HG03457 (cell line): ENCODE results near the gene ZNF692.
A peak's percentile ranks its signal among the peaks of the same experiment; 100 is the strongest.
"Not testable (repeated sequence)": the region's sequence is repeated elsewhere in the genome, so short reads cannot be mapped to it uniquely, and the experiment has no call there.

ENCODE experiments used
- ATAC-seq: cut with Tn5 transposase; IDR thresholded peaks from one replicate; pipeline ENCODE4 v1.9.1; 2021; ENCODE audit warnings: moderate number of reproducible peaks; ENCODE audit not compliant: unreplicated experiment

The ZNF692 gene

DNA sequence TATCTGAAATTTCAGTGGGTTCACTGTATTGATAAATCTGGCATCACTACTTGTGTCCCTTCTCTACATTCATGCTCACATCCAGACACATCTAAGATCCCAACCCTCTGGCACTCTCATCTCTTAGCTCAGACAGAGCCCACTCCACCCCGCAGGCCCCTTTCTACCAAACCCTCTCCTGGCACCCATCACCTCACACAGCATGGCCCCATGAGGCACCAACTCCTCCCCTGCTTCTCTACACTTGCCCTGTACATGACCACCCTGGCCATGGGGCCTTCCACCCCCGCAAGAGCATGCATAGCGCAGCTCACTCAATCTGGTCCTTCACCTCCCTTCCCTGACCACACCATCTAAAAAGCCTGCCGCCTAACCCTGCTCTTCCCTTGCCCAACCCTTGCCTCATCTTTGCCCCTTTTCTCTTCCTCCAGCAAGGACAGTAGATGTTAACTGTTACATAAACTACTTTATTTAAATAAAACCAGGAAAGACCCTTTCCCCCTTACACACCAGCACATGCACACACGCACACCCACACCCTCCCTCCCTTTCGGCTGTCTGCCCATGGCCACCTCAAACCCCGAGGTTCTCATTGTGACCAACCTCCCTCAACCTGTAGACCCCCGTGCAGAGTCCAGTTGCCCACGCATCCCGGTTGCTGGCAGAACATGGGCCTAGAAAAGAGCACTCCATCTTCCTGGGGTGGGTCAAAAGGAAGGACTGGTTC is 48.7 kb downstream of the ZNF692 start:
- no peak for ATAC-seq

DNA sequence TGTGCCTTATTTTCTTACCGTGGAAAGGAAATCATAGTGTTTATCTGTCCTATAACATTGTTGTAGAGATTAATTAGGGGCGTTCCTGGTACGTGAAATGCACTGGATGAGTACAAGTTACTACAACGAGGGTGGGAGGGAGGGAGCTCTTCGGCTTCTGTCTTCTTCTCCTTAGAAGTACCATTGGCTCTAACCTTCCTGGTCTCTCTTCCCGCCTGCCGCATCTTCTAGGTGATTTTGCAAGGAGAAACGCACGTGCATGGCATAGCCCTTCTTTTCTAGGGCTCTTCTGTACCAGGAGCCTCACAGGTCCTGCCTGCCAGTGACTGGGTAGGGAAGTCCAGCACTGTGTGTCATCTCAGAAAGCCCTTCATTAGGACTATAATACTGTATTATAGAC is 50.0 kb downstream of the ZNF692 start:
- ATAC-seq: no peak

DNA sequence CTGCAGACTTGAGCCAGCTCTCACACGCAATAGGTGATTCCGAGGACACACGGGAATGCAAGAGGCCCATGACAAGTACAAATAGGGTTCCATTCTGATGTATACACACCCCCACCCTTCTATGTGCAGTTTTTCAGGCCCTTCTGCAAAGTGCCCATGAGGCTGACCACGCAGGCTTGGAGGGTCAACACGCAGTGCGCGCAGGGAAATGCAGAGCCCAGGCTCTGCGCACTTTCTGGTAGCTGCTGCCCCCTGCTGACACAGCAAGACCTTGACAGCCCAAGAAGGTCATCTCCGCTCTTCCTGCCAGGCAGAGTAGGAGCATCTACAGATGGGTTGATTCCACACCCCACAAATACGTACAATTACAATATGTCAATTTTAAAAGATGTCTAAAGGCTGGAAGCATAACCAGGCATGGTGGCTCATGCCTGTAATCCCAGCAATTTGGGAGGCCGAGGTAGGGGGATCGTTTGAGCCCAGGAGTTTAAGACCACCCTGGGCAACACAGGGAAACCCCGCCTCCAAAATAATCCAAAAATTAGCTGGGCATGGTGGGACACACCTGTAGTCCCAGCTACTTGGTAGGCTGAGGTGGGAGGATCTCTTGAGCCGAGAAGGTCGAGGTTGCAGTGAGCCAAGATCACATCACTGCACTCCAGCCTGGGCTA is 51.7 kb downstream of the ZNF692 start:
- ATAC-seq: peak; percentile 59

DNA sequence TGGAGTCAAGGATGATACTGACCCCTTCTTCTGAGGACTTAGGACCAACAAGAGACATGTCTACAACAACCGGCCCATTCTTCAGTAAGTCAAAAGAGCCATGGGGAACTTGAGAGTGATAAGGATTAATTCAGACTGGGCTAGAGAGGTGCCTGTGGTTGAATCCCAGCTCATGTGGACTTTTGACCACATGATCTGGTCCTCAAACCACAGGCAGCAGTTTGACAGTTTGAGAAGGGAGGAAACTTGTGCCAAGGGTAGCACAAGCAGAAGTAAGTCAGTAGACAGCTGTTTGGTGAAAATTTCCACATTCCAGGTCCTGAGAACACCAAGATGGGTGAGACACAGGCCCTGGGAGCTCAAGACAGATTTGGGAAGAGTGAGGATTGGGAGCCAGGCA is 53.0 kb downstream of the ZNF692 start:
- peak; percentile 3 for ATAC-seq

DNA sequence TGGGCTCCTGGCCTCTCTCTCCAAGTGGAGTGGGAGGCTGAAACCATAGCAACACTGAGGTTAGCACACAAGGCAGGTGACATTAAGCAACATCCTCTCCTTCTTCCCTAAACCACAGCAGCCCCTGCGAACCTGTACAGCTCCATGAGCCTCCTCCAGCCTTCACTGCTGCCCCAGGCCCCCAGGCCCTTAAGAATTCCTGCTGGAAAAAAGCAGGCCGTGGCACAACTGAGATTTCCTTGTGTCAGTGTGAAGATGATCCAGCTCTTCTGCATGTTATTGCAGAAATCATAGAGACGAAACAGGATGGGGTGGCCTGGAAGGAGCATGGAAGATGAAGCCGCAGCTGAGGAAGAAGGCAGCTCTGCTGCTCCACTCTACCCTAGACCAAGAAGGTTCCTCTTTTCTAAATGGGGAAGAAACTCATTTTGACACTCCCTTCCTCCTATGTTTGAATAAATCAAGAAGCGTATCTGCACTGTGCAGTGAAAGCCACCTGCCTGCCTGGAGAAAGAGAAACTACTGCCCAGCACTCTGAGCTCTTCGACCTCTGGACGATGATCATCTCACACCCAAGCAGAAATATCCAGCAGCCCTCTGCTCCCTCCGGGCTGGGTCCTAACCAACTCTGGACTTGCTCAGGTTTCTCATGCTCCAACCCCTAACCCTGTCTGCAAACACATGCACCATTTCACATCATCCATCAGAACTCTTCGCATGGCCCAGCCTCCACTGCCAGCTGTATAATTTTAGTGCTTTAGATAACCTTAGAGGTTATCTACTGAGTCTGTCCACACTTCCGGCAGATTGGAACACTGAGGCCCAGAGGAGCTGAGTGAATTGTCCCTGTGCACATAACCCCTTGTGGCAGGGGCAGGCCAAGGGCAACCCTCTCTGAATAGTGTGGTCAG is 53.9 kb downstream of the ZNF692 start:
- ATAC-seq: peak; percentile 78

DNA sequence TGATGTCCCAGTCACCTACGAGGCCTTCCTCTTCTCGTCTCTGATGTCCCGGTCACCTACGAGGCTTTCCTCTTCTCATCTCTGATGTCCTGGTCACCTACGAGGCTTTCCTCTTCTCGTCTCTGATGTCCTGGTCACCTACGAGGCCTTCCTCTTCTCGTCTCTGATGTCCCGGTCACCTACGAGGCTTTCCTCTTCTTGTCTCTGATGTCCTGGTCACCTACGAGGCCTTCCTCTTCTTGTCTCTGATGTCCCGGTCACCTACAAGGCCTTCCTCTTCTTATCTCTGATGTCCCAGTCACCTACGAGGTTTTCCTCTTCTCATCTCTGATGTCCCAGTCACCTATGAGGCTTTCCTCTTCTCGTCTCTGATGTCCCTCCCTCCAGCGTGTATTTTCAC is 55.4 kb downstream of the ZNF692 start:
- not testable (repeated sequence) for ATAC-seq

DNA sequence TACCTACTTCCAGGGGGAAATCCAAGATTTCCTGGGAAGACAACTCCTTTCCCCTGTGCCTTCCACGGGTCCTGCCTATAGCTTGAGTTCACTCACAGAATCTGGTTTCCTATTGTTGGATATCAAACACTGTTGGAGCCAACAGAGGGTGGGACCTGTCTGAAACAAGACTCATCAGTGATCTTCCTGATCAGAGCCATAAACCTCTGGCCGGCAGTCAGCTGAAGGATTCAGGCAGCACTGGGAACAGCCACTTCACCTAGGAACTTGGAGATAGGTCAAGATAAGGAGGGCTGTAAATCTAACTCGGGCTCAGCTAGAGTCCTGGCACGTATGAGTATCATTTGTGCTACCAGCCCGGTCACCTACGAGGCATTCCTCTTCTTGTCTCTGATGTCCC is 56.4 kb downstream of the ZNF692 start:
- no peak for ATAC-seq

DNA sequence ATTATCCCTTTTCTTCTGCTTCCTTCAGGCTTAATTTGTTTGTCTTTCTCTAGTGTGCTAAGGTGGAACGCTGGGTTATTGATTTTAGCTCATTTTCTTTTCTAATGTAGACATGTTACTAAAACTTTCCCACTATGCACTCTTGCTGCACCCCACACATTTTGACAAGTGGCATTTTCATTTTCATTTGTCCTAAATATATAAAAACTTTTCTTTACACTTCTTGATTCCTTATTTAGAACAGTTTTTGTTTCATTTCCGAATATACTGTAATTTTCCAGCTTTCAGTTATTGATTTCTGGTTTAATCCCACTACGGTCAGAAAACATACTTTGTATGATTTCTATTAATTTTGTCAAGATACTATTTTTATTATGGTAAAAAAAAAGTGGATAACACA is 58.4 kb downstream of the ZNF692 start:
- ATAC-seq: no peak
